ENCODE measurements around the gene RNF150.
A peak's percentile ranks its signal among the peaks of the same experiment; 100 is the strongest.

The RNF150 gene

GRCh38 chr4:140930011-140930410 lies 203.3 kb downstream of the RNF150 start:
- DNase-seq (ENCODE audit: low read depth in 2 of 3, low spot score in 1 of 3): no peak

GRCh38 chr4:140928880-140929279 lies 204.4 kb downstream of the RNF150 start:
- no peak for DNase-seq (ENCODE audit: low read depth in 2 of 3, low spot score in 1 of 3)

GRCh38 chr4:140926672-140927071 lies 206.6 kb downstream of the RNF150 start:
- DNase-seq (ENCODE audit: low read depth in 2 of 3, low spot score in 1 of 3): no peak

GRCh38 chr4:140925417-140925816 lies 207.9 kb downstream of the RNF150 start:
- DNase-seq (ENCODE audit: low read depth in 2 of 3, low spot score in 1 of 3): no peak

GRCh38 chr4:140924761-140925392 lies 208.4 kb downstream of the RNF150 start:
- no peak for DNase-seq (ENCODE audit: low read depth in 2 of 3, low spot score in 1 of 3)

- DNase-seq (ENCODE audit: low read depth in 2 of 3, low spot score in 1 of 3): no peak
Measured at GRCh38 chr4:140906993-140907962, 226.0 kb downstream of the RNF150 start.

- DNase-seq (ENCODE audit: low read depth in 2 of 3, low spot score in 1 of 3): no peak
Measured at GRCh38 chr4:140904904-140905303, 228.4 kb downstream of the RNF150 start.

- DNase-seq (ENCODE audit: low read depth in 2 of 3, low spot score in 1 of 3): no peak
Measured at GRCh38 chr4:140903522-140904475, 229.5 kb downstream of the RNF150 start.

GRCh38 chr4:140901736-140902336 lies 231.4 kb downstream of the RNF150 start:
- DNase-seq (ENCODE audit: low read depth in 2 of 3, low spot score in 1 of 3): no peak

- no peak for DNase-seq (ENCODE audit: low read depth in 2 of 3, low spot score in 1 of 3)
Measured at GRCh38 chr4:140893939-140894338, 239.3 kb downstream of the RNF150 start.

GRCh38 chr4:140888054-140888453 lies 245.2 kb downstream of the RNF150 start:
- DNase-seq (ENCODE audit: low read depth in 2 of 3, low spot score in 1 of 3): no peak

GRCh38 chr4:140887467-140887866 lies 245.8 kb downstream of the RNF150 start:
- DNase-seq (ENCODE audit: low read depth in 2 of 3, low spot score in 1 of 3): no peak

GRCh38 chr4:140884431-140885058 lies 248.7 kb downstream of the RNF150 start:
- peak in 2 of 3 donors; percentile 1 to 2 for DNase-seq (ENCODE audit: low read depth in 2 of 3, low spot score in 1 of 3)

GRCh38 chr4:140877781-140878180 lies 255.5 kb downstream of the RNF150 start:
- DNase-seq (ENCODE audit: low read depth in 2 of 3, low spot score in 1 of 3): no peak

- DNase-seq (ENCODE audit: low read depth in 2 of 3, low spot score in 1 of 3): no peak
Measured at GRCh38 chr4:140876615-140877364, 256.5 kb downstream of the RNF150 start.

GRCh38 chr4:140875746-140876452 lies 257.4 kb downstream of the RNF150 start:
- DNase-seq (ENCODE audit: low read depth in 2 of 3, low spot score in 1 of 3): no peak

- DNase-seq (ENCODE audit: low read depth in 2 of 3, low spot score in 1 of 3): no peak
Measured at GRCh38 chr4:140874056-140874455, 259.2 kb downstream of the RNF150 start.

GRCh38 chr4:140871368-140871767 lies 261.9 kb downstream of the RNF150 start:
- DNase-seq (ENCODE audit: low read depth in 2 of 3, low spot score in 1 of 3): no peak

- DNase-seq (ENCODE audit: low read depth in 2 of 3, low spot score in 1 of 3): no peak
Measured at GRCh38 chr4:140870427-140870826, 262.8 kb downstream of the RNF150 start.
